Peyer's patch (tissue), 4 donors: ENCODE results near the gene DPCD.

Source experiments
- POLR2A ChIP-seq, 2 donors: fragments of 450-650 bp; IDR thresholded peaks; one replicate each; pipeline ENCODE4 v1.5.1; 2017; ENCODE audit warnings: antibody characterized with exemption in 2 of 2, mild to moderate bottlenecking in 2 of 2, moderate library complexity in 2 of 2
- TF ChIP-seq, protein P1 (sequence below), 6 experiments: fragments of 450-650 bp in 4 of 6; fragments of 200-600 bp in 2 of 6; sonication (generic) in 1 of 6; IDR thresholded peaks; one replicate each; pipeline ENCODE4 v1.5.1; 2017 to 2019; ENCODE audit warnings: antibody characterized with exemption in 6 of 6, mild to moderate bottlenecking in 3 of 6, moderate library complexity in 1 of 6

DNA sequence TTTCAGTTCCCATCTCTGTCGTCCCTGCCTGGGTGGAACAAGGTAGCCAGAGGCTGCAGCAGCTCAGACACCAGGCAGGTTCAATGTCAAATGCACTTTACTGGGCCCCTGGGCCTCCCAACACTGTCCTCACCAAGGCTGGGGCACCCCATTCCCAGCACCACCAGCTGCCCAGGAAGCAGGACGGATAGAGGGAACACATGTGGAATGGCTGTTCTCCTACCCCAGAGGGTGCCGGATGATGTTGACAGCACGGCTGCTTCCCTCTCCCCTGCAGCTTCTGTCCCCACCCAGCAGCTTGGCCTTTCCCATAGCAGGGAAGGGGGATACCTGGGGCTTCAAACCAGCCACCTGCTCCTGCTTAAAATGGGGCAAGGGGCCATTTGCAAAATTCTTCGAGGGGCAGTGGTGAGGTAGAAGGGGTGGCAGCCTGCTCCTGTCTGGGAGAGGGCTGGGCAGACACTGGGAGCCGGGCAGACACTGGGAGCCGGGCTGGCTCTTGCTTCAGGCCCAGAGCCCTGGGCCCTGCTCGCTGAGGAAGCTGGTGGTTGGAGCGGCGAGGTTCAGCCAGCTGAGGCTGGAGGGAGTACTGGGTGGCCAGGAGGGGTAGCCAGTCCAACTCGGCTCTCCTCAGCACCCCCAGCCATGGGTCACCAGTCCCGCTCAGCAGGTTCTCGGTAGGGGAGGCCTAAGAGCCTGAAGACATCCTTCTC, 9.2 kb upstream of the DPCD start:
- TF ChIP-seq, protein P1, sequence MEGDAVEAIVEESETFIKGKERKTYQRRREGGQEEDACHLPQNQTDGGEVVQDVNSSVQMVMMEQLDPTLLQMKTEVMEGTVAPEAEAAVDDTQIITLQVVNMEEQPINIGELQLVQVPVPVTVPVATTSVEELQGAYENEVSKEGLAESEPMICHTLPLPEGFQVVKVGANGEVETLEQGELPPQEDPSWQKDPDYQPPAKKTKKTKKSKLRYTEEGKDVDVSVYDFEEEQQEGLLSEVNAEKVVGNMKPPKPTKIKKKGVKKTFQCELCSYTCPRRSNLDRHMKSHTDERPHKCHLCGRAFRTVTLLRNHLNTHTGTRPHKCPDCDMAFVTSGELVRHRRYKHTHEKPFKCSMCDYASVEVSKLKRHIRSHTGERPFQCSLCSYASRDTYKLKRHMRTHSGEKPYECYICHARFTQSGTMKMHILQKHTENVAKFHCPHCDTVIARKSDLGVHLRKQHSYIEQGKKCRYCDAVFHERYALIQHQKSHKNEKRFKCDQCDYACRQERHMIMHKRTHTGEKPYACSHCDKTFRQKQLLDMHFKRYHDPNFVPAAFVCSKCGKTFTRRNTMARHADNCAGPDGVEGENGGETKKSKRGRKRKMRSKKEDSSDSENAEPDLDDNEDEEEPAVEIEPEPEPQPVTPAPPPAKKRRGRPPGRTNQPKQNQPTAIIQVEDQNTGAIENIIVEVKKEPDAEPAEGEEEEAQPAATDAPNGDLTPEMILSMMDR (IDR thresholded peaks at IDR 0.05): no peak
- TF ChIP-seq POLR2A (IDR thresholded peaks at IDR 0.05): no peak
